ENCODE data around the gene RASSF6. TPM values are rescaled to one million over a fixed set of nuclear protein-coding genes. Genes with fewer than 3 reads are reported as not detected.

Gene RASSF6
- total RNA-seq, 2 donors from 2014 or later, result 0.09 TPM; not detected in 1

Other genes with a start within 250 kb of the RASSF6 start
- not detected for gene ALB, start 216.1 kb downstream of the RASSF6 start, total RNA-seq
- not detected for gene AFP, start 184.2 kb downstream of the RASSF6 start, total RNA-seq
- not detected for gene AFM, start 138.7 kb downstream of the RASSF6 start, total RNA-seq
- 10 to 100 TPM; 11.9 to 14.5 TPM for gene CXCL8, start 120.1 kb upstream of the RASSF6 start, total RNA-seq
- gene CXCL6, start 216.2 kb upstream of the RASSF6 start, total RNA-seq, result not detected
- not detected for gene PF4V1, start 232.9 kb upstream of the RASSF6 start, total RNA-seq
- not detected for gene CXCL1, start 249.0 kb upstream of the RASSF6 start, total RNA-seq

Data from activated T-helper 17 cell treated with anti-CD3 and anti-CD28 coated beads, Interleukin-2, amount 50 U/mL, for 72 hours (primary cell).